CD8-positive, alpha-beta memory T cell (primary cell): ENCODE results near the gene NDRG4. TPM values are rescaled to one million over a fixed set of nuclear protein-coding genes. Genes with fewer than 3 reads are reported as not detected.

Experiments
- CTCF ChIA-PET: fragments of 350-600 bp; sonication (Branson Sonifier 250); formaldehyde crosslinking; loops from one replicate; lab custom pipeline; 2021; ENCODE audit warnings: antibody characterized with exemption; lab: Charles Lee
- POLR2A ChIA-PET: fragments of 350-600 bp; sonication (Branson Sonifier 250); formaldehyde crosslinking; loops from one replicate; lab custom pipeline; 2021; ENCODE audit warnings: antibody characterized with exemption; lab: Charles Lee
- DNase-seq, 5 donors: peaks; one replicate each; pipeline versions ENCODE4 v3.0.0 to v3.0.0-alpha.2; 2020 to 2022; ENCODE audit warnings: mixed read lengths in 1 of 5
- H3K27ac ChIP-seq: one replicate; pipeline ENCODE4 v1.7.0; 2013; ENCODE audit warnings: low read depth, mild to moderate bottlenecking, low read length, moderate library complexity
- H3K27me3 ChIP-seq: 2 replicates; pipeline ENCODE4 v1.7.0; 2013; ENCODE audit warnings: low read length, mild to moderate bottlenecking; ENCODE audit not compliant: insufficient read depth, poor library complexity, severe bottlenecking
- H3K36me3 ChIP-seq: 2 replicates; pipeline ENCODE4 v1.7.0; 2013; ENCODE audit warnings: mild to moderate bottlenecking, low read length, moderate library complexity; ENCODE audit not compliant: insufficient read depth
- H3K4me1 ChIP-seq: 2 replicates; pipeline ENCODE4 v1.7.0; 2013; ENCODE audit warnings: mild to moderate bottlenecking, low read length, moderate library complexity; ENCODE audit not compliant: insufficient read depth
- H3K4me3 ChIP-seq: 2 replicates; pipeline ENCODE4 v1.7.0; 2013; ENCODE audit warnings: mild to moderate bottlenecking, low read length
- H3K9me3 ChIP-seq: 2 replicates; pipeline ENCODE4 v1.7.0; 2013; ENCODE audit warnings: mild to moderate bottlenecking, low read length
- H3K27ac Mint-ChIP-seq, 8 donors: one replicate each; pipeline ENCODE4 v1.8.0; 2020 to 2021; ENCODE audit warnings: mixed read lengths in 8 of 8, mild to moderate bottlenecking in 6 of 8, inconsistent platforms in 3 of 8, moderate library complexity in 3 of 8
- H3K27me3 Mint-ChIP-seq, 2 donors: one replicate each; pipeline ENCODE4 v1.8.0; 2020 to 2021; ENCODE audit warnings: mixed read lengths in 2 of 2, mild to moderate bottlenecking in 1 of 2, moderate library complexity in 1 of 2
- H3K36me3 Mint-ChIP-seq, 3 donors: one replicate each; pipeline ENCODE4 v1.8.0; 2020 to 2021; ENCODE audit warnings: mixed read lengths in 3 of 3, inconsistent platforms in 1 of 3, mild to moderate bottlenecking in 1 of 3
- H3K4me1 Mint-ChIP-seq, 3 donors: one replicate each; pipeline ENCODE4 v1.8.0; 2020 to 2021; ENCODE audit warnings: mixed read lengths in 3 of 3, inconsistent platforms in 1 of 3, mild to moderate bottlenecking in 1 of 3
- H3K4me3 Mint-ChIP-seq, 7 donors: one replicate each; pipeline ENCODE4 v1.8.0; 2020 to 2021; ENCODE audit warnings: mixed read lengths in 7 of 7, mild to moderate bottlenecking in 6 of 7, moderate library complexity in 4 of 7, inconsistent platforms in 2 of 7
- H3K9me3 Mint-ChIP-seq, 5 donors: one replicate each; pipeline ENCODE4 v1.8.0; 2020 to 2022; ENCODE audit warnings: mixed read lengths in 5 of 5, mild to moderate bottlenecking in 3 of 5, moderate library complexity in 2 of 5, inconsistent platforms in 1 of 5
- polyA plus RNA-seq: library from polyadenylated mRNA; unstranded; fragments of 300-500 nt; fragmentation: Illumina TruSeq; gene quantifications from one replicate; pipeline ENCODE4 v1.2.3, GENCODE V29; 2021
- total RNA-seq, 2 experiments: library from RNA; stranded (reverse); gene quantifications; one replicate each; pipeline ENCODE4 v1.2.3, GENCODE V29; 2021

The NDRG4 gene
- total and polyA plus RNA-seq, 3 experiments from 2014 or later: 0.63 to 2.4 (median 1.6) TPM

DNA sequence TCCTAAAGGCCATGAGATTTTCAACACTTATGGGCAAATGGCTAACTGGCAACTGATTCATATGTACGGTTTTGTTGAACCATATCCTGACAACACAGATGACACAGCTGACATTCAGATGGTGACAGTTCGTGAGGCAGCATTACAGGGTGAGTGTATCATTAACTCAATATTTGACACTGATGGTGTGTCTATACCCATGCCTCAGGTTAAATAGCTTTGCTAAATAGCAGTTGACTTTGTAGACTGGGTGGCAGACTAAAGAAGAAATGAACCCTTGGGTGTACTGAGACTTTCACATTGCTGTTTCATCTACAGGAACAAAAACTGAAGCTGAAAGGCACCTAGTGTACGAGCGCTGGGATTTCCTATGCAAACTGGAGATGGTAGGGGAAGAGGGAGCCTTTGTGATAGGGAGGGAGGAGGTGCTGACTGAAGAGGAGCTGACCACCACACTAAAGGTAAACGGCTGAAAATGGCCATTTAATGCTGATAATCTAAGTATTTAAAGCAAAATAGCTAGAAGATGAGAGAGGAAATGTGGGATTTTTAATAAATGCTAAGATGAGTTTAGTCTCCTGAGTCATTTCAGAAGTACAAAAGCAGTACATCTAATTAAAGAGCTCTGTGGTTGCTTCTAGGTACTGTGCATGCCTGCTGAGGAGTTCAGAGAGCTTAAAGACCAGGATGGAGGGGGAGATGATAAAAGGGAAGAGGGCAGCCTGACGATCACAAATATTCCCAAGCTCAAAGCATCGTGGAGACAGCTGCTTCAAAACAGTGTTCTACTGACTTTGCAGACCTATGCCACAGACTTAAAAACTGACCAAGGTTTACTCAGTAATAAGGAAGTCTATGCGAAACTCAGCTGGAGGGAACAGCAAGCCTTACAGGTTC lies 18.4 kb downstream of the NDRG4 start:
- Mint-ChIP-seq H3K36me3 (peaks cover 0 to 67% (median 17%) of the 10 kb centered on the region in 3 donors), H3K4me1 (peaks cover 16 to 19% (median 19%) of the 10 kb centered on the region in 3 donors), H3K9me3 (no peaks in the 10 kb centered on the region), H3K4me3 (peak overlapping the region in 1 of 7 donors; percentile 65), H3K27me3 (no peaks in the 10 kb centered on the region), H3K27ac (peak overlapping the region in 5 of 8 donors; percentile 22 to 88 (median 64))
- DNase-seq: no peak
- Histone ChIP-seq H3K4me1 (peaks cover 17% of the 10 kb centered on the region), H3K4me3 (no peak overlapping the region), H3K9me3 (no peaks in the 10 kb centered on the region), H3K36me3 (peaks cover 49% of the 10 kb centered on the region), H3K27me3 (no peaks in the 10 kb centered on the region), H3K27ac (no peak overlapping the region)
- ChIA-PET CTCF (interaction anchor here (1.1 to 3.2 kb wide), 3 partner anchors 13 to 238 kb away, joined by 3 to 12 read pairs (median 5); no protein-coding TSS in a partner anchor), POLR2A (interaction anchor here (0.7 kb wide), 1 partner anchor 13 kb away, joined by 10 read pairs; no protein-coding TSS in a partner anchor)

DNA sequence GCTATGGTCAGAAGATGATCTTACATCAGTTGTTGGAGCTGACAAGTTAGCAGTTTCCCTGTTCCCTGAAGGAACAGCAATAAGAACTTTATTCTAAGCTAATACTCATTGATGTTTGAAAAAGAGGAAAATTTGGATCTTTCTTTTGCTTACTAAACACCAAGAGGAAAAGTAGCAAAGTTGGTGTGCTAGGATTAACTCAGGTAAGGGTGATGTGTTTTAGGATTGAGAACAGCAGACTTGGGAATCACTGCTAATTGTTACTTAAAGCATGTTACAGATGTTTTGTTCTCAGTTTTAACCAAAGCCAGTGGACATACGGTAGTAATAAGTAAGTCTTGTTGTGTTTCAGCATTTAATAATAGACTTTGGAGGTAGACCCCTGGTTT lies 19.0 kb downstream of the NDRG4 start:
- no peak for DNase-seq
- no peak overlapping the region for H3K27ac ChIP-seq
- Mint-ChIP-seq H3K4me1 (peaks cover 14 to 19% (median 19%) of the 10 kb centered on the region in 3 donors), H3K27ac (no peak overlapping the region), H3K4me3 (peak overlapping the region in 1 of 7 donors; percentile 65), H3K36me3 (peaks cover 0 to 73% (median 17%) of the 10 kb centered on the region in 3 donors), H3K27me3 (no peaks in the 10 kb centered on the region), H3K9me3 (no peaks in the 10 kb centered on the region)
- H3K27me3 ChIP-seq: no peaks in the 10 kb centered on the region
- H3K4me3 ChIP-seq: no peak overlapping the region
- ChIA-PET POLR2A (interaction anchor here (0.5 to 0.7 kb wide), 3 partner anchors 14 to 208 kb away, joined by 4 to 10 read pairs (median 5); no protein-coding TSS in a partner anchor), CTCF (interaction anchor here (1.1 to 3.2 kb wide), 3 partner anchors 12 to 237 kb away, joined by 3 to 12 read pairs (median 5); no protein-coding TSS in a partner anchor)
- H3K4me1 ChIP-seq: peaks cover 17% of the 10 kb centered on the region
- peaks cover 54% of the 10 kb centered on the region for H3K36me3 ChIP-seq
- H3K9me3 ChIP-seq: no peaks in the 10 kb centered on the region

DNA sequence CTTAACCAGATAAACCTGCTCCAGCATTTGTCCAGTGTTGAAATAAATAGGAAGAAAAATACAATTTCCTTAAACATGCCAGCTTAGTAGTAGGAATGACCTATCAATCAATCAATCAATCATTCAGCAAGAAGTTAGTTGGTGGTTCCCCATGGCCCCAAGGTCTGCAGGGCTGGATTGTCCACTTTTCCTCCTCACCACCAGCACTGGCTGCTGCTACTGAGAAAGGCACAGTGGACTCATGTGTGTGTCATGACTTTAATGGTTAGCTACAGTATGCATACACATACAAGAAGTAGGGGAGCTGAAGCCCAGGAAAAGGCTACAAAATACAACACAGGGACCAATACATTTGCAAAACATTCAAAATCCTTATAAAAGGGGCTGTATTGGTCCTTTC lies 19.8 kb downstream of the NDRG4 start:
- DNase-seq: no peak
- POLR2A ChIA-PET: interaction anchor here (0.6 kb wide), 1 partner anchor 103 kb away, joined by 4 read pairs; no protein-coding TSS in a partner anchor
- peaks cover 0 to 80% (median 20%) of the 10 kb centered on the region in 3 donors for H3K36me3 Mint-ChIP-seq
- H3K27ac Mint-ChIP-seq: peak overlapping the region in 1 of 8 donors; percentile 66
- no peak overlapping the region for H3K27ac ChIP-seq
- no peaks in the 10 kb centered on the region for H3K9me3 Mint-ChIP-seq
- no peak overlapping the region for H3K4me3 ChIP-seq
- no peak overlapping the region for H3K4me3 Mint-ChIP-seq
- peaks cover 58% of the 10 kb centered on the region for H3K36me3 ChIP-seq
- peaks cover 12 to 17% (median 17%) of the 10 kb centered on the region in 3 donors for H3K4me1 Mint-ChIP-seq
- CTCF ChIA-PET: interaction anchor here (1.0 to 3.2 kb wide), 5 partner anchors 8 to 236 kb away, joined by 3 to 12 read pairs (median 5); no protein-coding TSS in a partner anchor
- H3K27me3 Mint-ChIP-seq: no peaks in the 10 kb centered on the region
- H3K9me3 ChIP-seq: no peaks in the 10 kb centered on the region
- peaks cover 16% of the 10 kb centered on the region for H3K4me1 ChIP-seq
- no peaks in the 10 kb centered on the region for H3K27me3 ChIP-seq

DNA sequence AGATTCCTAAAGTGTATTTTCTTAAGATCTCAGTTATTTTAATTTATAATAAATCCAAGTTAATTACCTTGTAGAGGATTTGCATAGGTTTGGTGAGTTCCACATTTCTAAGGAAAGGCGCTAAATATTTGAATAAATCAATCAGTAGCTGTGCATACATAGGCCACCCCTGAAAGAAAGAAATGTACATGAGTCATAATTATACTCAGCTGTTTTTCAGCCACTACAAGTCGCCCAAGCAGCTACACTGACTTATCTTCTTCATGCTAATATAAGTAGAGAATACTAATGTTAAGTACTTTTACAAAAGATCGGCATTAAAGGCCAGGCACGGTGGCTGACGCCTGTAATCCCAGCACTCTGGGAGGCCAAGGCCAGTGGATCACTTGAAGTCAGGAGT lies 30.2 kb downstream of the NDRG4 start:
- H3K27ac ChIP-seq: no peak overlapping the region
- Mint-ChIP-seq H3K4me3 (no peak overlapping the region), H3K36me3 (peaks cover 0 to 92% (median 31%) of the 10 kb centered on the region in 3 donors), H3K4me1 (peaks cover 0 to 6% (median under 1%) of the 10 kb centered on the region in 3 donors), H3K27ac (no peak overlapping the region), H3K9me3 (no peaks in the 10 kb centered on the region), H3K27me3 (no peaks in the 10 kb centered on the region)
- CTCF ChIA-PET: interaction anchor here (0.7 kb wide), 1 partner anchor 31 kb away, joined by 3 read pairs; no protein-coding TSS in a partner anchor
- DNase-seq: no peak
- POLR2A ChIA-PET: no interaction called here
- no peaks in the 10 kb centered on the region for H3K4me1 ChIP-seq
- H3K4me3 ChIP-seq: no peak overlapping the region
- no peaks in the 10 kb centered on the region for H3K27me3 ChIP-seq
- no peaks in the 10 kb centered on the region for H3K9me3 ChIP-seq
- H3K36me3 ChIP-seq: peaks cover 69% of the 10 kb centered on the region

DNA sequence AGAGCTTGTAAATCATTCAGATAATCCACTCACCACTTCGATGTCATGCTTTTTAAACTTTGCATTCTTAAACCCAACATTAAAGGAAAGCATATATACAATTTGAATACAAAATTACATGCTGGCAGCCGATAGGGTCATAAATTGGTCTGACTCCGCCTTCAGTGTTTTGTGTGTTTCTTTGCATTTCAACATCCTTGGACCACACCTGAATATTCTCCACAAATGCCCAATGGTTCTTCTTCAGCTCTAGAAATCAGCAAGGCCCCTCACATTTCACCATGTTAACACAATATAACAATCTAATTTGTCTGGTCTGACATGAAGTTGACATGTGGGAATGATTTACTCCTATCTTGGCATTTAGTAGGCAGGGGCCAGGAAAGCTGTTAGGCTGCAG lies 32.5 kb downstream of the NDRG4 start:
- no peak for DNase-seq
- Mint-ChIP-seq H3K27ac (peak overlapping the region in 2 of 8 donors; percentile 23 to 57), H3K9me3 (no peaks in the 10 kb centered on the region), H3K36me3 (peaks cover 7 to 93% (median 24%) of the 10 kb centered on the region in 3 donors), H3K27me3 (no peaks in the 10 kb centered on the region), H3K4me1 (peaks cover 0 to 6% (median 2%) of the 10 kb centered on the region in 3 donors), H3K4me3 (no peak overlapping the region)
- H3K9me3 ChIP-seq: no peaks in the 10 kb centered on the region
- peaks cover 76% of the 10 kb centered on the region for H3K36me3 ChIP-seq
- ChIA-PET CTCF (no interaction called here), POLR2A (no interaction called here)
- no peaks in the 10 kb centered on the region for H3K4me1 ChIP-seq
- H3K27ac ChIP-seq: no peak overlapping the region
- no peaks in the 10 kb centered on the region for H3K27me3 ChIP-seq
- H3K4me3 ChIP-seq: no peak overlapping the region

GRCh38 chr16:58533751-58534470 lies 34.0 kb downstream of the NDRG4 start:
- Mint-ChIP-seq H3K27ac (peak overlapping the region in 1 of 8 donors; percentile 51), H3K36me3 (peaks cover 9 to 94% (median 32%) of the 10 kb centered on the region in 3 donors), H3K27me3 (no peaks in the 10 kb centered on the region), H3K4me1 (peaks cover 0 to 6% (median 2%) of the 10 kb centered on the region in 3 donors), H3K9me3 (no peaks in the 10 kb centered on the region), H3K4me3 (no peak overlapping the region)
- DNase-seq: no peak
- Histone ChIP-seq H3K9me3 (no peaks in the 10 kb centered on the region), H3K4me3 (no peak overlapping the region), H3K27ac (no peak overlapping the region), H3K27me3 (no peaks in the 10 kb centered on the region), H3K4me1 (no peaks in the 10 kb centered on the region), H3K36me3 (peaks cover 77% of the 10 kb centered on the region)
- CTCF ChIA-PET: no interaction called here
- POLR2A ChIA-PET: no interaction called here

DNA sequence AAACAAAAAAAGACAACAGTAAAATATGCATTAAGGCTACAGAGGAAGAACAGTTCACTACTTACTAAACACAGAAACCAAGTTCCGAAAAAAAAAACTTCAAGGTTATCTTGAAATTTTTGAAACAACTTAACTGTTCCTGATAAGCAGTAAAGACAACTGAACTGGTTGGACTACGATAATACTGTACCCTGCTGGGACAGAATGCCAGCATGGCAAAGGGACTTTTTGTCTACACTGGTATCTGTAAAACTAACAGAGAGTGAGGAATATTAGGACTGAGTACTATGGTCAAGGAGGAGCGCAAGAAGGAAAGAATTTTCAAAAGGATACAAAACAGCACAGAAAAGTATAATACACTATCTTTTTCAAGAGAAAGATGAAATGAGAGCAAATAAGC lies 35.2 kb downstream of the NDRG4 start:
- peaks cover 9 to 94% (median 36%) of the 10 kb centered on the region in 3 donors for H3K36me3 Mint-ChIP-seq
- Histone ChIP-seq H3K9me3 (no peaks in the 10 kb centered on the region), H3K4me3 (no peak overlapping the region), H3K4me1 (no peaks in the 10 kb centered on the region), H3K27ac (no peak overlapping the region), H3K36me3 (peaks cover 85% of the 10 kb centered on the region), H3K27me3 (no peaks in the 10 kb centered on the region)
- peak overlapping the region in 2 of 8 donors; percentile 21 to 40 for H3K27ac Mint-ChIP-seq
- H3K27me3 Mint-ChIP-seq: no peaks in the 10 kb centered on the region
- ChIA-PET POLR2A (no interaction called here), CTCF (interaction anchor here (1.0 kb wide), 1 partner anchor 12 kb away, joined by 3 read pairs; no protein-coding TSS in a partner anchor)
- DNase-seq: no peak
- no peak overlapping the region for H3K4me3 Mint-ChIP-seq
- no peaks in the 10 kb centered on the region for H3K9me3 Mint-ChIP-seq
- H3K4me1 Mint-ChIP-seq: peaks cover 0 to 6% (median 2%) of the 10 kb centered on the region in 3 donors
